Ectodermal cell (in vitro differentiated cells): Measurements from ENCODE around the gene ARMS2. TPM values are rescaled to one million over a fixed set of nuclear protein-coding genes. Genes with fewer than 3 reads are reported as not detected.

Source experiments
- H3K27ac ChIP-seq: 2 replicates; pipeline ENCODE4 v1.7.0; 2013; ENCODE audit warnings: mild to moderate bottlenecking, low read depth, low read length; ENCODE audit not compliant: insufficient read depth, poor library complexity, severe bottlenecking
- H3K27me3 ChIP-seq: 2 replicates; pipeline ENCODE4 v1.7.0; 2013; ENCODE audit warnings: mild to moderate bottlenecking, low read length; ENCODE audit not compliant: insufficient read depth, control insufficient read depth, poor library complexity, severe bottlenecking
- H3K36me3 ChIP-seq: one replicate; pipeline ENCODE4 v1.7.0; 2013; ENCODE audit warnings: low read length; ENCODE audit not compliant: control insufficient read depth, insufficient read depth
- H3K4me1 ChIP-seq: one replicate; pipeline ENCODE4 v1.7.0; 2013; ENCODE audit warnings: low read length; ENCODE audit not compliant: control insufficient read depth, insufficient read depth
- H3K4me3 ChIP-seq: 2 replicates; pipeline ENCODE4 v1.7.0; 2013; ENCODE audit warnings: low read depth, low read length, control low read depth; ENCODE audit not compliant: insufficient read depth
- H3K9me3 ChIP-seq: 2 replicates; pipeline ENCODE4 v1.7.0; 2013; ENCODE audit warnings: mild to moderate bottlenecking, low read length, moderate library complexity; ENCODE audit not compliant: control insufficient read depth
- WGBS, 2 experiments: methylation state at CpG; one replicate each; pipeline ENCODE4 v1.1.7; 2013; ENCODE audit warnings: missing lambda C conversion rate in 2 of 2; 5-methylcytosine and 5-hydroxymethylcytosine counted together
- polyA plus RNA-seq, 4 experiments: library from polyadenylated mRNA; stranded (reverse); fragments of 50-300 nt; gene quantifications; one replicate each; pipeline ENCODE4 v1.2.3, GENCODE V29; 2013

ARMS2 gene, protein sequence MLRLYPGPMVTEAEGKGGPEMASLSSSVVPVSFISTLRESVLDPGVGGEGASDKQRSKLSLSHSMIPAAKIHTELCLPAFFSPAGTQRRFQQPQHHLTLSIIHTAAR
- polyA plus RNA-seq (2013, experiment 1 of 4), result not detected
- polyA plus RNA-seq (2013, experiment 2 of 4), result not detected
- polyA plus RNA-seq (2013, experiment 3 of 4), result not detected
- polyA plus RNA-seq (2013, experiment 4 of 4), result not detected

GRCh38 chr10:122454603-122455080 lies at the start of gene ARMS2:
Gene ARMS2 (plus strand): TSS chr10:122454653. CDS start chr10:122454728, 75 bp downstream.
- no peaks in the 10 kb centered on the region for H3K9me3 ChIP-seq
- no peaks in the 10 kb centered on the region for H3K4me1 ChIP-seq
- WGBS, 2 experiments, result 81 to 86% methylated on average over 7 of the region's 7 CpGs
- H3K36me3 ChIP-seq, result no peaks in the 10 kb centered on the region
- H3K4me3 ChIP-seq, result no peak within 1 kb of the TSS
- H3K27me3 ChIP-seq, result peaks cover 21% of the 10 kb centered on the region
- no peak within 1 kb of the TSS for H3K27ac ChIP-seq

- H3K27me3 ChIP-seq, result no peaks in the 10 kb centered on the region
- H3K36me3 ChIP-seq, result no peaks in the 10 kb centered on the region
- H3K4me1 ChIP-seq, result no peaks in the 10 kb centered on the region
- no peaks in the 10 kb centered on the region for H3K9me3 ChIP-seq
- no peak overlapping the region for H3K27ac ChIP-seq
- H3K4me3 ChIP-seq, result no peak overlapping the region
- WGBS, 2 experiments, result 82 to 88% methylated on average over 8 of the region's 8 CpGs
Observed at GRCh38 chr10:122407375-122408125, 46.9 kb upstream of the ARMS2 start.

- Histone ChIP-seq H3K4me3 (no peak overlapping the region), H3K27ac (no peak overlapping the region), H3K36me3 (peaks cover 9% of the 10 kb centered on the region), H3K4me1 (no peaks in the 10 kb centered on the region), H3K9me3 (no peaks in the 10 kb centered on the region), H3K27me3 (no peaks in the 10 kb centered on the region)
Observed at GRCh38 chr10:122413327-122413726, 41.1 kb upstream of the ARMS2 start.

DNA sequence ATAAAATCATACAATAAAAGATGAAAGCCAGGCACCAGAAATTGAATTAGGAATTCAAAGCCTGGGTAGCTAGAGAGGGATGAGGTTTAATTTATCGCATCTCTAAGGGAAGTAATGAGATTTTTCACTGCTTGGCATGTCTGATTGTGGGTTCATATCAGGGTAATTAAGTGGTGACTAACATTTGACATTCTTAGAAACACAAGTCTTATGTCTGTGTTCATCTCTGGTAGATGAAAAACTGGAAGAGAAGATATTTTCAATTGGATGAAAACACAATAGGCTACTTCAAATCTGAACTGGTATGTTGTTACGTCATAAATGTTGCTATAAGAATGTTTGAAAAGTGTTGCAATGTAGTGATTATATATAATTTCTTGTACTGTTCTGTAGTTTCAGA lies 36.8 kb upstream of the ARMS2 start:
- H3K27me3 ChIP-seq, result no peaks in the 10 kb centered on the region
- H3K9me3 ChIP-seq, result no peaks in the 10 kb centered on the region
- no peak overlapping the region for H3K4me3 ChIP-seq
- no peak overlapping the region for H3K27ac ChIP-seq
- no peaks in the 10 kb centered on the region for H3K4me1 ChIP-seq
- peaks cover 9% of the 10 kb centered on the region for H3K36me3 ChIP-seq
- WGBS, 2 experiments, result 96 to 97% methylated on average over 2 of the region's 2 CpGs

DNA sequence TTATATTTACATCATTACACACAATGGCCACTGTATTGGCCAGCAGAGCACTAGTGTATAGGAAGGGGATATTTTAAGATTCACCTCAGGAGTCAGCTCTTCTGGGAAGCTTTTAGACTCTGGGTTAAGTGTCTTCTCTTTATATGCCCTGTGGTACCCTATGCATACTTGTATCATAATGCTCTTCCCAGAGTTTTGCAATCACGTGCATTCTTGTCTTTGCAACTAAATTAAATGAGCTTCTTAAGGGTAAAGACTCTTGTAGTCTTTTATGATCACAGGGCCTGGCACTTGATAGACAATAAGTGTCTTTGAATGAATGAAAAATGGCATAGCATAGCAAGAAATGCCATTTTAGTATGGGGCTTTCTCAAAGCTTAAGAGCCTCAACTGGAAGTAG lies 35.4 kb upstream of the ARMS2 start:
- Histone ChIP-seq H3K4me3 (no peak overlapping the region), H3K27me3 (no peaks in the 10 kb centered on the region), H3K9me3 (no peaks in the 10 kb centered on the region), H3K27ac (no peak overlapping the region), H3K4me1 (no peaks in the 10 kb centered on the region), H3K36me3 (peaks cover 9% of the 10 kb centered on the region)
- WGBS, 2 experiments, result 91 to 93% methylated on average over 1 of the region's 1 CpG

- Histone ChIP-seq H3K36me3 (peaks cover 9% of the 10 kb centered on the region), H3K4me3 (no peak overlapping the region), H3K27ac (no peak overlapping the region), H3K9me3 (no peaks in the 10 kb centered on the region), H3K4me1 (no peaks in the 10 kb centered on the region), H3K27me3 (no peaks in the 10 kb centered on the region)
- WGBS, 2 experiments, result 68 to 79% methylated on average over 2 to 3 of the region's 3 CpGs
Observed at GRCh38 chr10:122419876-122420623, 34.4 kb upstream of the ARMS2 start.

GRCh38 chr10:122420624-122421007 lies 33.8 kb upstream of the ARMS2 start:
- H3K4me3 ChIP-seq, result no peak overlapping the region
- no peaks in the 10 kb centered on the region for H3K4me1 ChIP-seq
- WGBS, 2 experiments, result 88 to 95% methylated on average over 3 of the region's 3 CpGs
- no peaks in the 10 kb centered on the region for H3K27me3 ChIP-seq
- H3K9me3 ChIP-seq, result no peaks in the 10 kb centered on the region
- H3K36me3 ChIP-seq, result peaks cover 9% of the 10 kb centered on the region
- no peak overlapping the region for H3K27ac ChIP-seq

DNA sequence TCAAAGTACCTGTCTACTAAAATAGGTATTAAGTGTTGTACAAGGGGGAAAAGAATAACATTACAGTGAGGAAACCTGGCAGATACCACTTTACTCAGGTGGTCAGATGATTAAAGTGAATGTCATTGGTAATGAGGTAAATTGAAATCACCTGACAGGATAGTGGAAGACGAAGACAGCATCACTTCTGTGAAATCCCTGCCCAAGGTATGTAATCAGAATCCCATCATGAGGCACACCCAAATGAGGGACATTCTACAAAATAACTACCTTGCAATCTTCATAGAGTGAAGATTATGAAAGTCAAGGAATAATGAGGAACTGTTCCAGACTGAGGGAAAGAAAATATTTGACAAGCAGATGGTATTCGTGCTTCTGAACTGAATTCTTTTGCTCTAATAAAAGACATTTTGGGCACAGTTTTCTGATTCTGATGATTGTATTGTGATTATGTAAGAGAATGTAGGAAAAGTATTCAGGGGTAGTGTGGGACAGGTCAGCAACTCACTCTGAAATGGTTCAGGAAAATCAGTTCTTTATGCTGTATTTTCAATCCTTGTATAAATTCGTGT lies 33.3 kb upstream of the ARMS2 start:
- Histone ChIP-seq H3K27me3 (no peaks in the 10 kb centered on the region), H3K9me3 (no peaks in the 10 kb centered on the region), H3K27ac (no peak overlapping the region), H3K4me1 (no peaks in the 10 kb centered on the region), H3K36me3 (peaks cover 6% of the 10 kb centered on the region), H3K4me3 (no peak overlapping the region)
- 90 to 95% methylated on average over 3 of the region's 3 CpGs for WGBS, 2 experiments

GRCh38 chr10:122421742-122422141 lies 32.7 kb upstream of the ARMS2 start:
- Histone ChIP-seq H3K27me3 (no peaks in the 10 kb centered on the region), H3K36me3 (peaks cover 1% of the 10 kb centered on the region), H3K9me3 (no peaks in the 10 kb centered on the region), H3K4me3 (no peak overlapping the region), H3K4me1 (no peaks in the 10 kb centered on the region), H3K27ac (no peak overlapping the region)
